ENCODE data around the gene LRFN4. TPM values are rescaled to one million over a fixed set of nuclear protein-coding genes. Genes with fewer than 3 reads are reported as not detected.

Gene LRFN4
- total and polyA plus RNA-seq, 7 donors = 7.4 to 16.6 (median 10.7) TPM

DNA sequence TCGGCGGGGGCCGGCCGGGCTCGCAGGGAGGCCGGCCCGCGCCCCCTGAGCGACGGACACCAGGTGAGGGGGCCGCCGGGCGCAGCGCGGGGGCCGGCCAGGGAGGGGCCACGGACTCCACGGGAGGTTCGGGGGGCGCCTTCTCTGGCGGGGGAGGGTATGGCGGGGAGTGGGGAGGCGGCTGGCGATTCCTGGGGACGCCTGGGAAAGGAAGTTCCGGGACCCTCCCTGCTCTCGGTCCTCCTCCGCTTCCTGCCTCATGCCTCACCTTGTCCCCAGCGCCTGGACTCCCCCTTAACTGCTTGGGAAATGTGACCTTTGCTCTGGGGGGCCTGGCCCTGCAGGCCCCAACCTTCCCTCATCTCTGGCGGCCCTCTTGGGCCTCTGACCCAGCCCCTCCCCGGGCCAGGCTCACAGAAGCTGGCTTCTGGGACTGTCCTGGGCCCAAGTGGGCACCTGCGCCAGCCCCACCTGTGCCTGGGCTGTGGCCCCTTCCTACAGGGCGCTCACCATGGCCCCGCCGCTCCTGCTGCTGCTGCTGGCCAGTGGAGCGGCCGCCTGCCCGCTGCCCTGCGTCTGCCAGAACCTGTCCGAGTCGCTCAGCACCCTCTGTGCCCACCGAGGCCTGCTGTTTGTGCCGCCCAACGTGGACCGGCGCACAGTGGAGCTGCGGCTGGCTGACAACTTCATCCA is 516 bp downstream of the LRFN4 start:
- H3K36me3 ChIP-seq (ENCODE audit: insufficient read depth in 1 of 2, low read depth in 1 of 2) = peaks cover 0 to 19% of the 10 kb centered on the region in 2 donors
- peaks cover 3% of the 10 kb centered on the region for H3K4me1 ChIP-seq
- intact Hi-C loops (cut with DNase I) = no loop called here
- 54 to 81% (median 71%) methylated on average over 22 to 45 of the region's 47 CpGs for WGBS, 3 donors
- no peak for TF ChIP-seq CTCF (IDR thresholded peaks at IDR 0.05)
- ATAC-seq (no peak), DNase-seq (no peak)
- H3K4me3 ChIP-seq = peak overlapping the region; percentile 76
- peak overlapping the region; percentile 90 for H3K27ac ChIP-seq
- no peaks in the 10 kb centered on the region for H3K27me3 ChIP-seq (ENCODE audit: insufficient read depth in 3 of 3, low read length in 2 of 3)
- H3K9me3 ChIP-seq = no peaks in the 10 kb centered on the region

GRCh38 chr11:66857927-66858185 is 992 bp downstream of the LRFN4 start:
- TF ChIP-seq CTCF (IDR thresholded peaks at IDR 0.05) = no peak
- ATAC-seq (no peak), DNase-seq (no peak)
- no peaks in the 10 kb centered on the region for H3K9me3 ChIP-seq
- intact Hi-C loops (cut with DNase I) = no loop called here
- peaks cover 3% of the 10 kb centered on the region for H3K4me1 ChIP-seq
- 96 to 98% (median 97%) methylated on average over 18 to 19 of the region's 19 CpGs for WGBS, 3 donors
- H3K27me3 ChIP-seq (ENCODE audit: insufficient read depth in 3 of 3, low read length in 2 of 3) = no peaks in the 10 kb centered on the region
- no peak overlapping the region for H3K27ac ChIP-seq
- H3K4me3 ChIP-seq = no peak overlapping the region
- H3K36me3 ChIP-seq (ENCODE audit: insufficient read depth in 1 of 2, low read depth in 1 of 2) = peaks cover 0 to 19% of the 10 kb centered on the region in 2 donors

DNA sequence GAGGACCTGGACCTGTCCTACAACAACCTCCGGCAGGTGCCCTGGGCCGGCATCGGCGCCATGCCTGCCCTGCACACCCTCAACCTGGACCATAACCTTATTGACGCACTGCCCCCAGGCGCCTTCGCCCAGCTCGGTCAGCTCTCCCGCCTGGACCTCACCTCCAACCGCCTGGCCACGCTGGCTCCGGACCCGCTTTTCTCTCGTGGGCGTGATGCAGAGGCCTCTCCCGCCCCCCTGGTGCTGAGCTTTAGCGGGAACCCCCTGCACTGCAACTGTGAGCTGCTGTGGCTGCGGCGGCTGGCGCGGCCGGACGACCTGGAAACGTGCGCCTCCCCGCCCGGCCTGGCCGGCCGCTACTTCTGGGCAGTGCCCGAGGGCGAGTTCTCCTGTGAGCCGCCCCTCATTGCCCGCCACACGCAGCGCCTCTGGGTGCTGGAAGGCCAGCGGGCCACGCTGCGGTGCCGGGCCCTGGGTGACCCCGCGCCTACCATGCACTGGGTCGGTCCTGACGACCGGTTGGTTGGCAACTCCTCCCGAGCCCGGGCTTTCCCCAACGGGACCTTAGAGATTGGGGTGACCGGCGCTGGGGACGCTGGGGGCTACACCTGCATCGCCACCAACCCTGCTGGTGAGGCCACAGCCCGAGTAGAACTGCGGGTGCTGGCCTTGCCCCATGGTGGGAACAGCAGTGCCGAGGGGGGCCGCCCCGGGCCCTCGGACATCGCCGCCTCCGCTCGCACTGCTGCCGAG is 1.5 kb downstream of the LRFN4 start:
- Histone ChIP-seq H3K27ac (no peak overlapping the region), H3K4me1 (peaks cover 3% of the 10 kb centered on the region), H3K4me3 (no peak overlapping the region), H3K27me3 (ENCODE audit: insufficient read depth in 3 of 3, low read length in 2 of 3) (no peaks in the 10 kb centered on the region), H3K36me3 (ENCODE audit: insufficient read depth in 1 of 2, low read depth in 1 of 2) (peaks cover 0 to 19% of the 10 kb centered on the region in 2 donors), H3K9me3 (no peaks in the 10 kb centered on the region)
- no peak for TF ChIP-seq CTCF (IDR thresholded peaks at IDR 0.05)
- 94 to 96% (median 94%) methylated on average over 59 to 62 of the region's 62 CpGs for WGBS, 3 donors
- DNase-seq (peak in 1 of 2 donors; percentile 66), ATAC-seq (no peak)
- intact Hi-C loops (cut with DNase I) = no loop called here

DNA sequence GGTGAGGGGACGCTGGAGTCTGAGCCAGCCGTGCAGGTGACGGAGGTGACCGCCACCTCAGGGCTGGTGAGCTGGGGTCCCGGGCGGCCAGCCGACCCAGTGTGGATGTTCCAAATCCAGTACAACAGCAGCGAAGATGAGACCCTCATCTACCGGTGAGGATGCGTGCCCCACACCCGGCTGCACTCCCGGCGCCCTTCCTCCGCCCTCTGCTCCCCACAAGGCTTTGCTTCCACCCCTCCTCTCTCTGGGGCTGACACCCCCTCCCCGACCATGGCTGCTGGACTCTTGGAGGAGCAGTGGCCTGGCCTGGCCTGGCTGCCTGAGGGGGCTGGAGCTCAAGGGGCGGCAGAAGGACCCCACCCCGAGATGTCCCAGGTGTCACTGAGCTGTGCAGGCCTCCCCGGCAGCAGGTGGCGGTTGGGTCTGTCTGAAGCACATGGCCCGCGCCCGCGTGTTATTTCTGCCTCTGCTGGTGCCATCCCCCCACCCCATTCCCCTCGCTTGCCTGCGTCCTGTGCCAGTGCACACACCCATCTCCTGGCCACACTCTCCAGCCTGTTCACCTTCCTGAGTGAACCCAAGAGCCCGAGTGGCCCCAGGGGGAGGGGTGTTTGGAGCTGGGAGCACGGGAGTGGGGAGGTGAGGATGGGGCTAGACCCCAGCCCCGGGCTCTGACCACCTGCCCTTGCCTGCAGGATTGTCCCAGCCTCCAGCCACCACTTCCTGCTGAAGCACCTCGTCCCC is 2.2 kb downstream of the LRFN4 start:
- ATAC-seq = no peak
- intact Hi-C loops (cut with DNase I) = no loop called here
- H3K36me3 ChIP-seq (ENCODE audit: insufficient read depth in 1 of 2, low read depth in 1 of 2) = peaks cover 0 to 19% of the 10 kb centered on the region in 2 donors
- 83 to 85% (median 83%) methylated on average over 26 to 29 of the region's 29 CpGs for WGBS, 3 donors
- DNase-seq = no peak
- H3K27me3 ChIP-seq (ENCODE audit: insufficient read depth in 3 of 3, low read length in 2 of 3) = no peaks in the 10 kb centered on the region
- no peak overlapping the region for H3K4me3 ChIP-seq
- no peak overlapping the region for H3K27ac ChIP-seq
- H3K9me3 ChIP-seq = no peaks in the 10 kb centered on the region
- H3K4me1 ChIP-seq = peaks cover 3% of the 10 kb centered on the region
- TF ChIP-seq CTCF (IDR thresholded peaks at IDR 0.05) = no peak
